ENCODE results near the gene MAP3K8. TPM values are rescaled to one million over a fixed set of nuclear protein-coding genes. Genes with fewer than 3 reads are reported as not detected.

MAP3K8 gene
- total RNA-seq, 1 donor from 2014 or later: 1.7 TPM

DNA sequence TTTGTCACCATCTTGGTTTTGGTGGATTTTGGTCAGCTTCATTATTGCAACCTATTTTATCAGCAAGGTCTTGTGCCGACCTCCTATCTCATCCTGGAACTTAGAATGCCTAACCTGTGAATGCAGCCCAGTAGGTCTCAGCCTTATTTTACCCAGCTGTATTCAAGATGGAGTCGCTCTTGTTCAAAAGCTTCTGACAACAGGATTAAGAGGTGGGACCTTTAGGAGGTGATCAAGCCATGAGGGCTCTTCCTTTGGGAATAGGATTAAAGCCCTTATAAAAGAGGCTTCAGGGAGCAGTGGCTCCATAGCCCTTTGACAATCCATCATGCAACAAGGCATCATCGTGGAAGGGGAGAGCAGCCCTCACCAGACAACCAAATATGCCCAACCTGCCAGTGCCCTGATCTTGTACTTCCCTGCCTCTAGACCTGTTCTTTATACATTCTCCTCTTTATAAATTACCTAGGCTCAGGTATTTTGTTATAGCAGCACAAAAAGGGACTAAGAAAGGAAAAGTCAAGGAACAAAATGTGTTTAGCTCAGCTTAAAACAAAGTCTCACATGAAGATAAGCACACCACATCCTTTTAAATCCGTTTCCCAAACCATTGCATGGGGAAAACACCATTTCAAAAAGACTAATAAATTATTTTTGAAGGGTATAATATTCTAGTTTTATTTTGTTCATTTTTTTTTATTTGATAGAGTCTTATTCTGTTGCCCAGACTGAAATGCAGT, 8.5 kb upstream of the MAP3K8 start:
- H3K4me1 Mint-ChIP-seq (ENCODE audit: low read depth, unreplicated experiment): peaks cover 4% of the 10 kb centered on the region
- no peaks in the 10 kb centered on the region for H3K9me3 Mint-ChIP-seq (ENCODE audit: unreplicated experiment)
- TF ChIP-seq, protein P1, sequence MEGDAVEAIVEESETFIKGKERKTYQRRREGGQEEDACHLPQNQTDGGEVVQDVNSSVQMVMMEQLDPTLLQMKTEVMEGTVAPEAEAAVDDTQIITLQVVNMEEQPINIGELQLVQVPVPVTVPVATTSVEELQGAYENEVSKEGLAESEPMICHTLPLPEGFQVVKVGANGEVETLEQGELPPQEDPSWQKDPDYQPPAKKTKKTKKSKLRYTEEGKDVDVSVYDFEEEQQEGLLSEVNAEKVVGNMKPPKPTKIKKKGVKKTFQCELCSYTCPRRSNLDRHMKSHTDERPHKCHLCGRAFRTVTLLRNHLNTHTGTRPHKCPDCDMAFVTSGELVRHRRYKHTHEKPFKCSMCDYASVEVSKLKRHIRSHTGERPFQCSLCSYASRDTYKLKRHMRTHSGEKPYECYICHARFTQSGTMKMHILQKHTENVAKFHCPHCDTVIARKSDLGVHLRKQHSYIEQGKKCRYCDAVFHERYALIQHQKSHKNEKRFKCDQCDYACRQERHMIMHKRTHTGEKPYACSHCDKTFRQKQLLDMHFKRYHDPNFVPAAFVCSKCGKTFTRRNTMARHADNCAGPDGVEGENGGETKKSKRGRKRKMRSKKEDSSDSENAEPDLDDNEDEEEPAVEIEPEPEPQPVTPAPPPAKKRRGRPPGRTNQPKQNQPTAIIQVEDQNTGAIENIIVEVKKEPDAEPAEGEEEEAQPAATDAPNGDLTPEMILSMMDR (IDR thresholded peaks at IDR 0.05; ENCODE audit: partially characterized antibody, unreplicated experiment): no peak
- no peak for DNase-seq
- no peak overlapping the region for H3K4me3 Mint-ChIP-seq (ENCODE audit: unreplicated experiment)
- peaks cover 3% of the 10 kb centered on the region for H3K27me3 Mint-ChIP-seq (ENCODE audit: unreplicated experiment)
- H3K36me3 Mint-ChIP-seq (ENCODE audit: unreplicated experiment): no peaks in the 10 kb centered on the region
- H3K27ac Mint-ChIP-seq (ENCODE audit: unreplicated experiment): no peak overlapping the region

DNA sequence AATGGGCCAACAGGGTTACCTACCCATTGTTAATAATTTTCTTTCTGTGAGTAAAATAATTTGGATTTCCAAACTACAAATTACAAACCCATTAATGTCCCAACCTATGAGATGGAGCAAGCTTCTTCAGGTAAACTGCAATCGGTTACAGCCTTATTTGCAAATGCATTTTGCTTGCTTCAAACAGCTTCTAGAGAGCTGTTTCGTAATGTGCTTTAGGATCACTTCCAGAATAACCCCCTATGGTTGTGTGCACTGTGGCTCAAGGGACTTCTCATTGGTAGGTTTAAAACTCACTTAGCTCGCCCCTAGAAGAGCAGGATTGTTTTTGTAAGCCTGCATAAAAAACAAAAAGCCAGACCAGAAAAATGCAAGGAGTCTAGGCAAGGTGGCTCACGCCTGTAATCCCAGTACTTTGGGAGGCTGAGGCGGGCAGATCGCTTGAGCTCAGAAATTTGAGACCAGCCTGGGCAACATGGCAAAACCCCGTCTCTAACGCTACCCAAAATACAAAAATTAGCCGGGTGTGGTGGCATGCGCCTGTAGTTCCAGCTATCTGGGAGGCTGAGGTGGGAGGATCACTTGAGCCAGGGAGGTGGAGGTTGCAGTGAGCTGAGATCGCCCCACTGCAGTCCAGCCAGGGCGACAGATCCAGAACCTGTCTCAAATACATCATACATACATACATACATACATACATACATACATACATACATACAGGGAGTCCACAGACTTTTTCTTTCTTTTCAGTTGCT, 3.3 kb upstream of the MAP3K8 start:
- no peaks in the 10 kb centered on the region for H3K36me3 Mint-ChIP-seq (ENCODE audit: unreplicated experiment)
- TF ChIP-seq, protein P1 (IDR thresholded peaks at IDR 0.05; ENCODE audit: partially characterized antibody, unreplicated experiment): no peak
- peaks cover 12% of the 10 kb centered on the region for H3K4me1 Mint-ChIP-seq (ENCODE audit: low read depth, unreplicated experiment)
- no peak overlapping the region for H3K27ac Mint-ChIP-seq (ENCODE audit: unreplicated experiment)
- peaks cover 13% of the 10 kb centered on the region for H3K27me3 Mint-ChIP-seq (ENCODE audit: unreplicated experiment)
- peak overlapping the region; percentile 12 for H3K4me3 Mint-ChIP-seq (ENCODE audit: unreplicated experiment)
- DNase-seq: no peak
- H3K9me3 Mint-ChIP-seq (ENCODE audit: unreplicated experiment): peaks cover 12% of the 10 kb centered on the region

DNA sequence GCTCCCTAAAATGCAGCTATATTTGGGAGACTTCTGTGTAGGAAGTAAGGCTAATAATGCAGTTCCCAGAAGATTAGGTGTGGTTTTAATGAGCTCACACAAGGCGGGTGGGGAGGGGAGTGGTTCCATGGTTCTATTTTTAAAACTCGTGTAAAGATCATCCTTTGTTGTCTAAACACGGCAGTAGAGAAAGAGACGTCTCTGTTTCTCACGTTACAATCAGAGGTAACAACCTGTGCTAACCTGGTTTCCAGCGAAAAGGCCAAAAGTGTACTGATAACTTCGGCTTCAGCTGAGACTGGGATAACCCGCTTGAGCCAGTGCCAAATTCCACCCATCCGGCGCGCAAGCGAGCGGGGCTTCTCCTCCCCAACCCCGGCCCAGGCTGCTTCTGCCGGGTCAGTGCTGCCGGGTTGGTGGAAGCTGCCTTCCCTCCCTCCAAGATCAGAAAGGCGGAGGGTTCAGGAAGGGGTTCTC, 2.5 kb upstream of the MAP3K8 start:
- no peak for DNase-seq
- no peaks in the 10 kb centered on the region for H3K36me3 Mint-ChIP-seq (ENCODE audit: unreplicated experiment)
- TF ChIP-seq, protein P1 (IDR thresholded peaks at IDR 0.05; ENCODE audit: partially characterized antibody, unreplicated experiment): no peak
- no peak overlapping the region for H3K27ac Mint-ChIP-seq (ENCODE audit: unreplicated experiment)
- H3K27me3 Mint-ChIP-seq (ENCODE audit: unreplicated experiment): peaks cover 13% of the 10 kb centered on the region
- peaks cover 12% of the 10 kb centered on the region for H3K9me3 Mint-ChIP-seq (ENCODE audit: unreplicated experiment)
- H3K4me1 Mint-ChIP-seq (ENCODE audit: low read depth, unreplicated experiment): peaks cover 17% of the 10 kb centered on the region
- H3K4me3 Mint-ChIP-seq (ENCODE audit: unreplicated experiment): peak overlapping the region; percentile 12

DNA sequence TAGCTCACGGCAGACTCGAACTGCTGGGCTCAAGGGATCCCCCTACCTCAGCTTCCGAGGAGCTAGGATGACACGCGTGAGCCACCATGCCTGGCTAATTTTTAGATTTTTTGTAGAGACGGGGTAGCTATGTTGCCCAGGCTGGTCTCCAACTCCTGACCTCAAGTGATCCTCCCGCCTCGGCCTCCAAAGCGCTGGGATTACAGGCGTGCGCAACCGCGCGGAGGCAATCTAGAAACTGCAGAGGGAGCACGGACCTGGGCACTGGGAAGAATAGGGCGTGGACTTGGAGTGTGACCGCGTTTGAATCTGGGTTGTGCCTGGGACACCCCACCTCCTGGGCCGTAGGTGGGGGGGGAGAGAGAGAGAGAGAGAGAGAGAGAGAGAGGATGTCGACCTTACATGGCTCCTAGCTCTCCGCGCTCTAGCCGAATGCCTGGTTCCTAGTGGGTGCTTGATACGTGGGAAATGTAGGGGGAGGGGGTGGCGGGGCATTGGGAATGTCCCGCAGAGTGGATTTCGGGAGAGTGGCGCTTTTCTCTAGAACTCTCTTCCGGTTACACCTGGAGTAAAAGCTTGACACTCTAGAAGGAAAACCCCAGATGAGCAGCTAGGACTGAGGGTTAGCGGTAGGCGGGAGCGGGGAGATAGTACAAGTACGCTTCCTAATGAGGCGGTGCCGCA, 1.2 kb upstream of the MAP3K8 start:
- Mint-ChIP-seq H3K4me3 (ENCODE audit: unreplicated experiment) (peak overlapping the region; percentile 92), H3K36me3 (ENCODE audit: unreplicated experiment) (no peaks in the 10 kb centered on the region), H3K9me3 (ENCODE audit: unreplicated experiment) (peaks cover 12% of the 10 kb centered on the region), H3K4me1 (ENCODE audit: low read depth, unreplicated experiment) (peaks cover 30% of the 10 kb centered on the region), H3K27me3 (ENCODE audit: unreplicated experiment) (peaks cover 13% of the 10 kb centered on the region), H3K27ac (ENCODE audit: unreplicated experiment) (peak overlapping the region; percentile 87)
- TF ChIP-seq, protein P1 (IDR thresholded peaks at IDR 0.05; ENCODE audit: partially characterized antibody, unreplicated experiment): no peak
- DNase-seq: no peak

Measured in glutamatergic neuron (in vitro differentiated cells).